ENCODE results near the gene C4orf50.
"Not testable (repeated sequence)": the region's sequence is repeated elsewhere in the genome, so short reads cannot be mapped to it uniquely, and the experiment has no call there.

C4orf50 gene

GRCh38 chr4:5993346-5993745 lies 24.9 kb downstream of the C4orf50 start:
- not testable (repeated sequence) for H3K9me3 ChIP-seq (ENCODE audit: control insufficient read depth, insufficient read depth, low read length); H3K27me3 ChIP-seq (ENCODE audit: control insufficient read depth, insufficient read depth, low read length); DNase-seq (ENCODE audit: low read depth, low spot score); H3K4me3 ChIP-seq (ENCODE audit: low read length); H3K27ac ChIP-seq (ENCODE audit: low read length); H3K4me1 ChIP-seq (ENCODE audit: control insufficient read depth, insufficient read depth, low read length); H3K36me3 ChIP-seq (ENCODE audit: control insufficient read depth, insufficient read depth, low read length)
- no CpG with 5 or more reads among the region's 9 CpGs for WGBS (ENCODE audit: insufficient coverage, insufficient read length)

DNA sequence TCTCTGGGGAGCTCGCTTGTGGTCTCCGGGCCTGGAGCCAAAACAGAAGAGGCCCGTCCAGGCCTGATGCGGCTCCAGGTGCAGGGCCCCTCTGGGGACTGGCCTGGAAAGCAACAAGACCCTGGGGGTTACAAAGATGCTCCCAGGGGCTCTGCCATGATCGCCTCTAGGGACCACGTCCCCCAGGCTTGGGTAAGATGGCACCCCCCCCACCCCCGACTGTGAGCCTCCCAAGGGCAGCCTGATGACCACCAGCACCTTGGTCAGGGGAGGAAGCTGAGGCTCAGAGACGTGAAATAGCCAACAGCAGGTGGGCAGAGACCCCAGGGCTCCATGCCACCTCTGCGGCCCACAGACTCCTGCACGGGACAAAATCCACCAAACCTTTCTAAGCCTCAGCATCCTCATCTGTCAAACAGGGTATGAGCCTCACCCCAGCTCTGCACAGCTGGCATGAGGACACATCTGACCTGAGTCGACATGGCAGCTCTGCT lies 25.4 kb downstream of the C4orf50 start:
- no peaks in the 10 kb centered on the region for H3K27me3 ChIP-seq (ENCODE audit: control insufficient read depth, insufficient read depth, low read length)
- no peaks in the 10 kb centered on the region for H3K9me3 ChIP-seq (ENCODE audit: control insufficient read depth, insufficient read depth, low read length)
- H3K4me3 ChIP-seq (ENCODE audit: low read length), result no peak overlapping the region
- no CpG with 5 or more reads among the region's 11 CpGs for WGBS (ENCODE audit: insufficient coverage, insufficient read length)
- no peak overlapping the region for H3K27ac ChIP-seq (ENCODE audit: low read length)
- no peaks in the 10 kb centered on the region for H3K36me3 ChIP-seq (ENCODE audit: control insufficient read depth, insufficient read depth, low read length)
- DNase-seq (ENCODE audit: low read depth, low spot score), result no peak
- no peaks in the 10 kb centered on the region for H3K4me1 ChIP-seq (ENCODE audit: control insufficient read depth, insufficient read depth, low read length)

DNA sequence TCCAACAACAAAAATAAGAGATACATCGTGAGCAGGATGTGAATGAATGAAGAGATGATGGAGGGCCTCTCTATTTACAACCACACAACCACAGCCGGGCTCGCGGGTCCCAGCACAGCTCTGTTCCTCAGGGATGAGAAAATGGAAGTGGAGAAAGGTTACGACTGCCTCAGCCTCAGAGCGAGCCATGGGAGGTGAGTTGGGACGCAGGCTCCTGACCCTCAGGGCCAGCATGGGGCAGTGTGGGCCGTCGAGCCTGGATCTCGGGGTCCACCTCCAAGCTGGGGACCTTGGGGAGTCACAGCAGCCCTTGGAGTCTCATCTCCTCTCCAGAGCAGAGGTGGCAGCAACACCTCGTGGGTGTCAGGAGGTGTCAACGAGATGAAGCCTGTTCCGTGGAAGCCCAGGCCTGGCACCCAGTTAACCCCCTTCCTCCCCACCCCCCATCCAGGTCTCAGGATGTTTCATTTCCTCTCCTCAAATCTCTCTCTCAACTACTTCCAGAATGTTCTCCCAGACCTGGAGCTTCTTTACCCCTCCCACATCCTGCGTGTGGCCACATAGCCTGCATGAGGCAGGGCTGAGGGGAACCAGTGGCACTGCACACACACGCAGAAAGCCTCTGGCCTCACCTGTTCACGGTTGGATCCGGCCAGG lies 25.9 kb downstream of the C4orf50 start:
- Histone ChIP-seq H3K27me3 (ENCODE audit: control insufficient read depth, insufficient read depth, low read length) (no peaks in the 10 kb centered on the region), H3K4me3 (ENCODE audit: low read length) (no peak overlapping the region), H3K4me1 (ENCODE audit: control insufficient read depth, insufficient read depth, low read length) (no peaks in the 10 kb centered on the region), H3K36me3 (ENCODE audit: control insufficient read depth, insufficient read depth, low read length) (no peaks in the 10 kb centered on the region), H3K27ac (ENCODE audit: low read length) (no peak overlapping the region), H3K9me3 (ENCODE audit: control insufficient read depth, insufficient read depth, low read length) (no peaks in the 10 kb centered on the region)
- WGBS (ENCODE audit: insufficient coverage, insufficient read length), result no CpG with 5 or more reads among the region's 17 CpGs
- DNase-seq (ENCODE audit: low read depth, low spot score), result no peak

DNA sequence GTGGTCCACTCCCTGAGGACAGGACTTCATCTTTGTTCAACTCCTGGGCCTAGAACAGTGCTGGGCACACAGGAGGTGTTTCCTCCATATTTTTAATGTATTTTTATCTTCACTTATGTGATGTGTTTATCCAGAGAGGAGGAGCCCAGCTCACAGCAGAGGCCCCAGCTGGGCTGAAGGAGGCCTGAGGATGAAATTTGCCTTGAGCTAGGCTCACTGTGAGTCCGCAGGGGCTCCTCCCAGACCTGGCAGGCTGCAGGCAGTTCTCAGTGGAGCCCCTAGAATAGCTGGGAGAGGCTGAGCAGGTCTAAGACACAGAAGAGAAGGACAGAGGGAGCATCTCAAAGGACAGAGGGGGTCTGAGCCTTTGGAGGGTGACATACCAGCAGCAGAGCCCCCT lies 26.8 kb downstream of the C4orf50 start:
- H3K27ac ChIP-seq (ENCODE audit: low read length), result no peak overlapping the region

GRCh38 chr4:5990446-5991160 lies 27.6 kb downstream of the C4orf50 start:
- Histone ChIP-seq H3K4me3 (ENCODE audit: low read length) (no peak overlapping the region), H3K9me3 (ENCODE audit: control insufficient read depth, insufficient read depth, low read length) (no peaks in the 10 kb centered on the region), H3K27ac (ENCODE audit: low read length) (no peak overlapping the region), H3K36me3 (ENCODE audit: control insufficient read depth, insufficient read depth, low read length) (no peaks in the 10 kb centered on the region), H3K4me1 (ENCODE audit: control insufficient read depth, insufficient read depth, low read length) (no peaks in the 10 kb centered on the region), H3K27me3 (ENCODE audit: control insufficient read depth, insufficient read depth, low read length) (no peaks in the 10 kb centered on the region)
- WGBS (ENCODE audit: insufficient coverage, insufficient read length), result no CpG with 5 or more reads among the region's 16 CpGs
- DNase-seq (ENCODE audit: low read depth, low spot score), result no peak

More for the DNA sequence above, 26.8 kb downstream of the C4orf50 start:
- no peak for DNase-seq (ENCODE audit: low read depth, low spot score)
- Histone ChIP-seq H3K27me3 (ENCODE audit: control insufficient read depth, insufficient read depth, low read length) (no peaks in the 10 kb centered on the region), H3K36me3 (ENCODE audit: control insufficient read depth, insufficient read depth, low read length) (no peaks in the 10 kb centered on the region), H3K4me3 (ENCODE audit: low read length) (no peak overlapping the region), H3K4me1 (ENCODE audit: control insufficient read depth, insufficient read depth, low read length) (no peaks in the 10 kb centered on the region), H3K9me3 (ENCODE audit: control insufficient read depth, insufficient read depth, low read length) (no peaks in the 10 kb centered on the region)
- no CpG with 5 or more reads among the region's 1 CpG for WGBS (ENCODE audit: insufficient coverage, insufficient read length)

DNA sequence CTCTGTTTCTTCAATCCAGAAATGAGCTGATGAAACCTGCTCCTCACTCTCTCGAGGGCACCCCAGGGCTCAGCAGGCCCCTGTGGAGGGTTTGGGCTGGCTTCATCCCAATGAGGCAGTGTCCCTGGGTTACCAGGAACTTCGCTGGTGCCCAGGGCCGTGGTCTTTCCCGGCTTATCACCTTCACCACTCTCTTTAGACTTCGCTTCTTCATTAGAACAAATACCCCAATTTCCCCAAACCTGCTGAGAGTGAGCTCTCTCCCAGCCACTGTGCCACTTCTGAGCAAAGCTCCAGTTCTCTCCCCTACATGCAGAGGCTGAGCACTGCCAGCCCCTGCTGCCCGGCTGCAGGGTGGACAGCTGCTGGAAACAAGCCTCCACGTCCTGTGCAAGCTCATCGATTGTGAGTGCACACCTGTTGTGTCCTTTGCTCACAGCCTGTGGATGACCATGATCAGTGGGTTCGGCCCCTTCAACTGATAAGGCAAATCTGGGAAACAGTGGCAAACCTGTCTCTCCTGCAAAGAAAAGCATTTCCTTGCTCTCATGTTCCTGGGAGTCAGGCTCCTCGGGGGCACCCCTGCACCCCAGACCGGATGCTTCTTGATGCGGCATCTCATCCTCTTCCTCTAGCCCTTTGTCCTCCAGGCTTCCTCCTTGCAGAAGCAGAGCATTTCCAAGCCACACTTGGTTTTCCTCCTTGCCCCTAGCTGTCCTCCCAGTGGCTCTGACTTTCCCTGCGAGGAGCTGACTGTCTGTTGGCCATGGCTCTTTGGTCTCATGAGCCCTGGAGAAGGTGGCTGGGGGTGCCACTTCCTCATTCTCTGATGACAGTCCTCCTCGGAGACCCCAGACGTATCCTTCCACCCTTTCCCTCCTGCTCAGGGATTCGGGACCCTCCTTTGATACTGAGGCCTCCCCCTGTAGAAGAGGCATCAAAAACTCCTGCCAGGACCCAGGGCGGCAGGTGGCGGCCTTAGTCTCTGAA lies 28.7 kb downstream of the C4orf50 start:
- Histone ChIP-seq H3K36me3 (ENCODE audit: control insufficient read depth, insufficient read depth, low read length) (no peaks in the 10 kb centered on the region), H3K27ac (ENCODE audit: low read length) (no peak overlapping the region), H3K4me1 (ENCODE audit: control insufficient read depth, insufficient read depth, low read length) (no peaks in the 10 kb centered on the region), H3K27me3 (ENCODE audit: control insufficient read depth, insufficient read depth, low read length) (no peaks in the 10 kb centered on the region), H3K9me3 (ENCODE audit: control insufficient read depth, insufficient read depth, low read length) (no peaks in the 10 kb centered on the region), H3K4me3 (ENCODE audit: low read length) (no peak overlapping the region)
- no CpG with 5 or more reads among the region's 18 CpGs for WGBS (ENCODE audit: insufficient coverage, insufficient read length)
- DNase-seq (ENCODE audit: low read depth, low spot score), result no peak

DNA sequence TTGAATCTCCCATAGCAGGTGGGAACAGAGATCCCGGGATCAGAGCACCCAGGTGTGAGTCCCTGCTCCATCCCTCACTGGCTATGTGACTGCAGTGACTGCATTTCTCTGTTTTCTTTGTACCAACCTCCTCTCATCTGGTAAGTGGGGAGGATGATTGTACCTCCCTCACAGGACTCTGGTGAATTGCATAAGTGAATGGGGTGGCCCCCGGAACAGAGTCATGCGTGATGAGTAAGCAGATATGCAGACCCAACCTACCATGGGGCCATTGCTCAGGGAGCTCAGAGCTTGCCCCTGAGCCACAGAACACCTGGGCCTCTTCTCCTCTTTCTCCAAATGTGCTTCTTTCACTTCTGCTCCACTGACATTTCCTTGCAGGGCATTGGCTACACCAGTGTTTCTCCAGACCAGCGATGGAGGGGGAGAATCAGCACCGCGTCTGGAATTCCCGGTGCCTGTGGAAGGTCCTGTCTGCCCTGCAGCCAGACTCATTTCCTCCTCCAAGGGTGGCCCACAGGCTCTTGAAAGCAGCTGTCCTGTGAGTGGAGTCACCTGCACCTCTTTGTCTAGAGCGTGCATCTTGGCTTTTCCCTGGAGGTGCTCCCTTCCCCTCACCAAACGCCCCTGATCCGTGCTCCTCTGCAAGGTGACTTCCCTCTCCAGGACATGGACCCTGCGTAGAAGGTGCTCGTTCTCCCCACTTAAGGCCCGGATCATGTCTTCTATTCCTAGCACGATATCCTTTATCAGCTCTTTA lies 30.0 kb downstream of the C4orf50 start:
- DNase-seq (ENCODE audit: low read depth, low spot score), result no peak
- no peaks in the 10 kb centered on the region for H3K36me3 ChIP-seq (ENCODE audit: control insufficient read depth, insufficient read depth, low read length)
- H3K9me3 ChIP-seq (ENCODE audit: control insufficient read depth, insufficient read depth, low read length), result no peaks in the 10 kb centered on the region
- no peak overlapping the region for H3K4me3 ChIP-seq (ENCODE audit: low read length)
- no peaks in the 10 kb centered on the region for H3K4me1 ChIP-seq (ENCODE audit: control insufficient read depth, insufficient read depth, low read length)
- WGBS (ENCODE audit: insufficient coverage, insufficient read length), result no CpG with 5 or more reads among the region's 14 CpGs
- no peak overlapping the region for H3K27ac ChIP-seq (ENCODE audit: low read length)
- H3K27me3 ChIP-seq (ENCODE audit: control insufficient read depth, insufficient read depth, low read length), result no peaks in the 10 kb centered on the region

- no peak overlapping the region for H3K4me3 ChIP-seq (ENCODE audit: low read length)
- no peaks in the 10 kb centered on the region for H3K4me1 ChIP-seq (ENCODE audit: control insufficient read depth, insufficient read depth, low read length)
Measured at GRCh38 chr4:5984843-5985242, 33.4 kb downstream of the C4orf50 start.

DNA sequence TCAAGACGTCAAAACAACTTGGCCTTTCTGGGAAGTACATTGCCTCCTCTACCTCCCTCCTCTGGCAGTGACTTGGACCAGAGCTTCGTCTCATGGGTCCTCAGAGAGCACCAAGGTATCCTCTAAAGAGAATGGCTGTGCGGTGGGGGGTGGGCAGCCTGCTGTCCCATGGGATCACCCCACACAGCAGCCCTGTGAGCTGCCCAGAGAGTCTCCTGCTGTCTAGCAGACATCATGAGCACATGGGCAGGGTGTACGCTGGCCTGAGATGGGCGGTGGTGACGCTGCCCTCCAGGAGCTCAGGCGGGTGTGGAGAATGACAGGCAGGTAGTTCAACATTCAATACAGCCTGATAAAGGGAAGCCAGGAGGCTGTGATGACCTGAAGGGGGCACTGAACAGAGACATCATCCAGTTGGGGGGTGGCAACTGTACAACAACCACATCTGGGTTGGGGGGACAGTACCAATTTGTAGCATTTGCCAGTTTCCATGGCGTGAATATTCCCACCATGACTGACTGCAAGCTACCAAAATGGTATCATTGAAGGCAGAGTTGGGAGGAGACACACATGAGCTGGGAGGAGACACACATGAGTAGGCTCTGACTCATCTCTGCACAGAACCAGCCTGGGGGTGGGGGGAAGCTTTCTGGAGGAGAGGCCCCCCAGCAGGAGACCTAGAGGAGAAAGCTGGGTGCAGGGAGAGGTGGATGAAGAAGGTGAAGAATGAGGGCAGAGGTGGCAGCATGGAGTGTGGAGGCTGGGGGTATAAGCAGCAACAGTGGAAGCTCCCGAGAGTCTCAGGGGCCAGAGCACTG lies 35.9 kb downstream of the C4orf50 start:
- Histone ChIP-seq H3K4me3 (ENCODE audit: low read length) (no peak overlapping the region), H3K27ac (ENCODE audit: low read length) (no peak overlapping the region)
- WGBS (ENCODE audit: insufficient coverage, insufficient read length), result no CpG with 5 or more reads among the region's 9 CpGs

More at GRCh38 chr4:5984843-5985242, 33.4 kb downstream of the C4orf50 start:
- no peak for DNase-seq (ENCODE audit: low read depth, low spot score)
- no peaks in the 10 kb centered on the region for H3K36me3 ChIP-seq (ENCODE audit: control insufficient read depth, insufficient read depth, low read length)
- no peak overlapping the region for H3K27ac ChIP-seq (ENCODE audit: low read length)
- H3K27me3 ChIP-seq (ENCODE audit: control insufficient read depth, insufficient read depth, low read length), result no peaks in the 10 kb centered on the region
- no peaks in the 10 kb centered on the region for H3K9me3 ChIP-seq (ENCODE audit: control insufficient read depth, insufficient read depth, low read length)

More for the DNA sequence above, 35.9 kb downstream of the C4orf50 start:
- no peaks in the 10 kb centered on the region for H3K9me3 ChIP-seq (ENCODE audit: control insufficient read depth, insufficient read depth, low read length)
- H3K36me3 ChIP-seq (ENCODE audit: control insufficient read depth, insufficient read depth, low read length), result no peaks in the 10 kb centered on the region
- H3K4me1 ChIP-seq (ENCODE audit: control insufficient read depth, insufficient read depth, low read length), result no peaks in the 10 kb centered on the region
- no peak for DNase-seq (ENCODE audit: low read depth, low spot score)
- no peaks in the 10 kb centered on the region for H3K27me3 ChIP-seq (ENCODE audit: control insufficient read depth, insufficient read depth, low read length)
